GM23248 (cell line): Measurements from ENCODE around the gene GOLGA6L2. TPM values are rescaled to one million over a fixed set of nuclear protein-coding genes. Genes with fewer than 3 reads are reported as not detected.
"Not testable (repeated sequence)": the region's sequence is repeated elsewhere in the genome, so short reads cannot be mapped to it uniquely, and the experiment has no call there.

ENCODE experiments used
- DNase-seq: peaks from one replicate; pipeline ENCODE4 v3.0.0-alpha.2; 2015
- H2AFZ ChIP-seq: fragments of 200-600 bp; sonication (generic); 2 replicates; pipeline ENCODE4 v1.6.1; 2016; ENCODE audit warnings: antibody characterized with exemption
- H3F3A ChIP-seq: fragments of 200-600 bp; sonication (generic); 2 replicates; pipeline ENCODE4 v1.6.1; 2016; ENCODE audit warnings: mild to moderate bottlenecking, antibody characterized with exemption, mixed run types; ENCODE audit not compliant: insufficient read depth
- H3K27ac ChIP-seq: fragments of 200-600 bp; sonication (generic); 2 replicates; pipeline ENCODE4 v1.5.1; 2016; ENCODE audit warnings: mild to moderate bottlenecking
- H3K27me3 ChIP-seq: fragments of 200-600 bp; sonication (generic); replicated peaks from 2 replicates; pipeline ENCODE4 v1.6.1; 2016; ENCODE audit warnings: mild to moderate bottlenecking; ENCODE audit not compliant: insufficient read depth
- H3K36me3 ChIP-seq: fragments of 200-600 bp; sonication (generic); 2 replicates; pipeline ENCODE4 v1.6.1; 2016; ENCODE audit warnings: low read depth, mild to moderate bottlenecking
- H3K4me1 ChIP-seq: fragments of 200-600 bp; sonication (generic); 2 replicates; pipeline ENCODE4 v1.6.1; 2016; ENCODE audit warnings: mild to moderate bottlenecking; ENCODE audit not compliant: insufficient read depth
- H3K4me2 ChIP-seq: fragments of 200-600 bp; sonication (generic); one replicate; pipeline ENCODE4 v1.6.1; 2016; ENCODE audit warnings: mild to moderate bottlenecking; ENCODE audit not compliant: unreplicated experiment
- H3K4me3 ChIP-seq: fragments of 200-600 bp; sonication (generic); 2 replicates; pipeline ENCODE4 v1.5.1; 2016; ENCODE audit warnings: mild to moderate bottlenecking
- H3K79me2 ChIP-seq: fragments of 200-600 bp; sonication (generic); 2 replicates; pipeline ENCODE4 v1.6.1; 2016; ENCODE audit warnings: mild to moderate bottlenecking; ENCODE audit not compliant: insufficient read depth
- H3K9ac ChIP-seq: fragments of 200-600 bp; sonication (generic); 2 replicates; pipeline ENCODE4 v1.6.1; 2016; ENCODE audit warnings: mild to moderate bottlenecking
- H3K9me2 ChIP-seq: fragments of 200-600 bp; sonication (generic); 2 replicates; pipeline ENCODE4 v1.6.1; 2016; ENCODE audit warnings: mixed run types, mild to moderate bottlenecking, moderate library complexity; ENCODE audit not compliant: insufficient read depth
- H3K9me3 ChIP-seq: fragments of 200-600 bp; sonication (generic); one replicate; pipeline ENCODE4 v1.6.1; 2017; ENCODE audit warnings: low read depth
- H4K20me1 ChIP-seq: fragments of 200-600 bp; sonication (generic); 2 replicates; pipeline ENCODE4 v1.6.0; 2016; ENCODE audit not compliant: insufficient read depth
- EZH2 ChIP-seq: fragments of 200-600 bp; sonication (generic); IDR thresholded peaks from 2 replicates; pipeline ENCODE4 v1.6.1; 2018; ENCODE audit warnings: antibody characterized with exemption, mild to moderate bottlenecking; ENCODE audit not compliant: insufficient read depth, poor library complexity, severe bottlenecking
- EZH2phosphoT487 ChIP-seq: fragments of 200-600 bp; sonication (generic); IDR thresholded peaks from 2 replicates; pipeline ENCODE4 v1.6.1; 2018; ENCODE audit warnings: antibody characterized with exemption, moderate library complexity, mild to moderate bottlenecking, low read depth; ENCODE audit not compliant: insufficient read depth
- WGBS, 2 experiments: methylation state at CpG; one replicate each; pipeline ENCODE4 v1.1.6; 2015 to 2017; ENCODE audit warnings: low lambda C conversion rate in 2 of 2, low coverage in 1 of 2; ENCODE audit errors: missing lambda C conversion rate in 2 of 2; 5-methylcytosine and 5-hydroxymethylcytosine counted together
- in situ Hi-C: fragments of 300-500 bp; cut with MboI; formaldehyde crosslinking; loops from 2 replicates; pipeline ENCODE4 v1.15.0; 2020
- polyA plus RNA-seq: library from polyadenylated mRNA; unstranded; fragments of >200 nt; fragmentation: Nextera tagmentation; extraction: Ambion mirVana; gene quantifications from 2 replicates; pipeline ENCODE4 v1.2.1, GENCODE V29; 2016
- total RNA-seq: library from RNA; depleted of rRNA; stranded (reverse); fragments of >200 nt; shearing (Covaris generic); gene quantifications from 2 replicates; pipeline ENCODE4 v1.2.3, GENCODE V29; 2014

GOLGA6L2 gene
- total and polyA plus RNA-seq, 2 experiments from 2014 or later, result not detected

DNA sequence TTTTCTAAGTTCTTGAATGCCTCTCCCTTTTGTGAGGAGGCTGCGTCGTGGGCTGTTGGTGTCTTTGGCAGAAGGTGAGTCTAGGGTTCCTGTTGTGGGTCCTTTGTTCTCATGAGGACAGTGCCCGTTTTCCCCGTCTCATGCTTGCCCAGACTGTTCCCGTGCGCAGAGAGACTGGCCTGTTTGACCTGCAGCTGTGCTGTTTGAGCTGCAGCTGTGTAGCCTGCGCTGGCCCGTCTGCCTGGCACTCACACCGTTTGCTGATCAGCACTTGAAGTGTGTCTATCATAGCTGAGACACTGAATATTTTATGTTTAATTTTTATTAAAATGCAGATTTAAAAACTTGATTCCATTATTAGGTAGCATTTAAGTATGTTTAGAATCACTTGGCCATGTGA is 9.9 kb downstream of the GOLGA6L2 start:
- Histone ChIP-seq H3K79me2 (no peaks in the 10 kb centered on the region), H3K27ac (no peak overlapping the region), H3F3A (no peaks in the 10 kb centered on the region), H3K9me3 (no peaks in the 10 kb centered on the region), H3K4me2 (no peak overlapping the region), H2AFZ (no peak overlapping the region), H3K36me3 (no peaks in the 10 kb centered on the region), H3K9me2 (no peaks in the 10 kb centered on the region), H3K4me1 (no peaks in the 10 kb centered on the region), H3K9ac (no peak overlapping the region), H3K4me3 (no peak overlapping the region), H3K27me3 (no peaks in the 10 kb centered on the region), H4K20me1 (no peaks in the 10 kb centered on the region)
- WGBS, 2 experiments, result 46 to 48% methylated on average over 9 of the region's 9 CpGs
- DNase-seq, result no peak
- no peak for TF ChIP-seq EZH2phosphoT487
- in situ Hi-C loops, result no loop called here

GRCh38 chr15:23436421-23436820 is 10.6 kb downstream of the GOLGA6L2 start:
- Histone ChIP-seq H3K36me3 (no peaks in the 10 kb centered on the region), H3K27ac (no peak overlapping the region), H3K79me2 (no peaks in the 10 kb centered on the region), H2AFZ (no peak overlapping the region), H3K9me2 (no peaks in the 10 kb centered on the region), H3K4me2 (no peak overlapping the region), H3K9me3 (no peaks in the 10 kb centered on the region), H3F3A (no peaks in the 10 kb centered on the region), H3K4me3 (no peak overlapping the region), H3K27me3 (no peaks in the 10 kb centered on the region), H3K4me1 (no peaks in the 10 kb centered on the region), H4K20me1 (no peaks in the 10 kb centered on the region), H3K9ac (no peak overlapping the region)
- no peak for TF ChIP-seq EZH2
- TF ChIP-seq EZH2phosphoT487, result no peak
- in situ Hi-C loops, result no loop called here
- WGBS, 2 experiments, result 26 to 39% methylated on average over 5 to 12 of the region's 12 CpGs
- DNase-seq, result no peak

DNA sequence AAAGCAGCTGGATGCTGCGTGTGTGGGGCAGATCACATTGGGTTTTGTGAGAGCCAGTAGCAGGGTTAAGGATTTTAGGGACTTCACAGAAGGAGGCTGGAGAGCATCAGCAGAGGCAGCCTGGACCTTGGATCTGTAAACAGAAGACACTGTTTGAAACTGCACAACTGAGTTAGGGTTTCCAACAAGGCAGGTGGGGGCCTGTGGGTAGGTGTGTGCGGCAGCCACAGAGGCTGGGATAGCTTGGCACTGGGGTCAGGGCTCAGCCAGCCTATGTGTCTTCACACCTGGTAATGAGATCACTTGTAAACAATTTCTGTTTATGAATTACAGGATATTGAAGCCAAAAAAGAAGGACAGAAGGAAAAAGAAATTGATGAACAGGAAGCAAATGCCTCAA is 12.3 kb downstream of the GOLGA6L2 start:
- H4K20me1 ChIP-seq, H2AFZ ChIP-seq, H3K27ac ChIP-seq, H3K9ac ChIP-seq, H3K79me2 ChIP-seq, in situ Hi-C loops, H3K9me2 ChIP-seq, DNase-seq, H3K9me3 ChIP-seq, H3K4me3 ChIP-seq, H3K36me3 ChIP-seq, H3K4me1 ChIP-seq, H3K4me2 ChIP-seq, H3F3A ChIP-seq, H3K27me3 ChIP-seq: not testable (repeated sequence)
- 59 to 61% methylated on average over 2 of the region's 2 CpGs for WGBS, 2 experiments

- H3K4me3 ChIP-seq, H3F3A ChIP-seq, in situ Hi-C loops, H3K36me3 ChIP-seq, H3K9me2 ChIP-seq, H3K79me2 ChIP-seq, H4K20me1 ChIP-seq, DNase-seq, H2AFZ ChIP-seq, H3K9ac ChIP-seq, H3K9me3 ChIP-seq, H3K4me1 ChIP-seq, H3K27me3 ChIP-seq, H3K4me2 ChIP-seq, H3K27ac ChIP-seq: not testable (repeated sequence)
- 68 to 74% methylated on average over 8 of the region's 8 CpGs for WGBS, 2 experiments
Measured at GRCh38 chr15:23425327-23425726, 21.7 kb downstream of the GOLGA6L2 start.

- no peak overlapping the region for H3K4me3 ChIP-seq
- H3F3A ChIP-seq, result no peaks in the 10 kb centered on the region
- DNase-seq, result no peak
- WGBS, 2 experiments, result 71 to 78% methylated on average over 13 of the region's 13 CpGs
- H3K79me2 ChIP-seq, result no peaks in the 10 kb centered on the region
- no peaks in the 10 kb centered on the region for H3K9me3 ChIP-seq
- no peaks in the 10 kb centered on the region for H3K9me2 ChIP-seq
- H3K4me1 ChIP-seq, result peaks cover 6% of the 10 kb centered on the region; the same call in 1 of the 2 replicates
- no peak overlapping the region for H3K4me2 ChIP-seq
- H4K20me1 ChIP-seq, result no peaks in the 10 kb centered on the region
- no peak overlapping the region for H3K27ac ChIP-seq
- in situ Hi-C loops, result no loop called here
- no peak overlapping the region for H2AFZ ChIP-seq
- no peak overlapping the region for H3K9ac ChIP-seq
- TF ChIP-seq EZH2 (no peak), EZH2phosphoT487 (no peak)
- no peaks in the 10 kb centered on the region for H3K27me3 ChIP-seq
- H3K36me3 ChIP-seq, result no peaks in the 10 kb centered on the region
Measured at GRCh38 chr15:23424111-23424904, 22.7 kb downstream of the GOLGA6L2 start.
